ENCODE measurements around the gene JARID2.
"Not testable (repeated sequence)": the region's sequence is repeated elsewhere in the genome, so short reads cannot be mapped to it uniquely, and the experiment has no call there.

JARID2 gene

GRCh38 chr6:15413466-15414234, 167.8 kb downstream of the JARID2 start:
- intact Hi-C loops (cut with DNase I; ENCODE audit: low total_unique reads): no loop called here
- H3K4me3 ChIP-seq: no peak overlapping the region
- no peaks in the 10 kb centered on the region for H3K4me1 ChIP-seq
- no peaks in the 10 kb centered on the region for H3K27me3 ChIP-seq
- peaks cover 0 to 5% (median 0%) of the 10 kb centered on the region in 3 donors for H3K36me3 ChIP-seq
- no peak overlapping the region for H3K27ac ChIP-seq
- TF ChIP-seq, protein P1, sequence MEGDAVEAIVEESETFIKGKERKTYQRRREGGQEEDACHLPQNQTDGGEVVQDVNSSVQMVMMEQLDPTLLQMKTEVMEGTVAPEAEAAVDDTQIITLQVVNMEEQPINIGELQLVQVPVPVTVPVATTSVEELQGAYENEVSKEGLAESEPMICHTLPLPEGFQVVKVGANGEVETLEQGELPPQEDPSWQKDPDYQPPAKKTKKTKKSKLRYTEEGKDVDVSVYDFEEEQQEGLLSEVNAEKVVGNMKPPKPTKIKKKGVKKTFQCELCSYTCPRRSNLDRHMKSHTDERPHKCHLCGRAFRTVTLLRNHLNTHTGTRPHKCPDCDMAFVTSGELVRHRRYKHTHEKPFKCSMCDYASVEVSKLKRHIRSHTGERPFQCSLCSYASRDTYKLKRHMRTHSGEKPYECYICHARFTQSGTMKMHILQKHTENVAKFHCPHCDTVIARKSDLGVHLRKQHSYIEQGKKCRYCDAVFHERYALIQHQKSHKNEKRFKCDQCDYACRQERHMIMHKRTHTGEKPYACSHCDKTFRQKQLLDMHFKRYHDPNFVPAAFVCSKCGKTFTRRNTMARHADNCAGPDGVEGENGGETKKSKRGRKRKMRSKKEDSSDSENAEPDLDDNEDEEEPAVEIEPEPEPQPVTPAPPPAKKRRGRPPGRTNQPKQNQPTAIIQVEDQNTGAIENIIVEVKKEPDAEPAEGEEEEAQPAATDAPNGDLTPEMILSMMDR (IDR thresholded peaks at IDR 0.05): no peak
- no peak for DNase-seq
- H3K9me3 ChIP-seq: peaks cover 0 to 9% (median 3%) of the 10 kb centered on the region in 3 donors

DNA sequence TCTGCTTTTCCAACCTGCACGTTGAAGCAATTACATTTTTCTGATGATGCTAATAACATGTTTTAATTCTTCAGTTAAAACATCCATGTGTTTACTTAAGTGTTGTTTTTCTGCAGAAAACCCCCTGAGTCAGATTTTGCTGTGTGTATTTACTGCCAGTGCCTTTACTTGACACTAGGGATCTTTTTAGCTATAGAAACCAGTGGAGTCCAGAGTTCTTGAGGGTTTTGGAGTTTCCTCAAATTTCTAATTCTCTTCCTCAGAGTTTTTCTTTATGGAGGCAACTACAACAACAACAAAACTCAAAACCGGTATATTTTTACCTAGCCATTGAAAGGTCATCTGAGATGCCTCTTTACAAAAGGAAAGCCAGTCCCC, 168.4 kb downstream of the JARID2 start:
- Histone ChIP-seq H3K4me1 (no peaks in the 10 kb centered on the region), H3K27ac (no peak overlapping the region), H3K27me3 (no peaks in the 10 kb centered on the region), H3K9me3 (peaks cover 0 to 15% (median 5%) of the 10 kb centered on the region in 3 donors), H3K36me3 (peaks cover 0 to 5% (median 0%) of the 10 kb centered on the region in 3 donors), H3K4me3 (no peak overlapping the region)
- TF ChIP-seq, protein P1 (IDR thresholded peaks at IDR 0.05): no peak
- intact Hi-C loops (cut with DNase I; ENCODE audit: low total_unique reads): no loop called here
- no peak for DNase-seq

DNA sequence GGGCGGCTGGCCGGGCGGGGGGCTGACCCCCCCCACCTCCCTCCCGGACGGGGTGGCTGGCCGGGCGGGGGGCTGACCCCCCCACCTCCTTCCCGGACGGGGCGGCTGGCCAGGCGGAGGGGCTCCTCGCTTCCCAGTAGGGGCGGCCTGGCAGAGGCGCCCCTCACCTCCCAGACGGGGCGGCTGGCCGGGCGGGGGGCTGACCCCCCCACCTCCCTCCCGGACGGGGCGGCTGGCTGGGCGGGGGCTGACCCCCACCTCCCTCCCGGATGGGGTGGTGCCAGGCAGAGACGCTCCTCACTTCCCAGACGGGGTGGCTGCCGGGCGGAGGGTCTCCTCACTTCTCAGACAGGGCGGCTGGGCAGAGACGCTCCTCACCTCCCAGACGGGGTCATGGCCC, 169.8 kb downstream of the JARID2 start:
- H3K27ac ChIP-seq; H3K27me3 ChIP-seq; H3K4me1 ChIP-seq; H3K36me3 ChIP-seq; intact Hi-C loops (cut with DNase I; ENCODE audit: low total_unique reads); DNase-seq; H3K4me3 ChIP-seq: not testable (repeated sequence)
- peaks cover 0 to 25% (median 9%) of the 10 kb centered on the region in 3 donors for H3K9me3 ChIP-seq

GRCh38 chr6:15416932-15417509, 171.2 kb downstream of the JARID2 start:
- intact Hi-C loops (cut with DNase I; ENCODE audit: low total_unique reads): no loop called here
- TF ChIP-seq, protein P1 (IDR thresholded peaks at IDR 0.05): no peak
- H3K36me3 ChIP-seq: peaks cover 0 to 5% (median 3%) of the 10 kb centered on the region in 3 donors
- no peak for DNase-seq
- no peaks in the 10 kb centered on the region for H3K27me3 ChIP-seq
- H3K4me1 ChIP-seq: no peaks in the 10 kb centered on the region
- no peak overlapping the region for H3K27ac ChIP-seq
- H3K9me3 ChIP-seq: peaks cover 0 to 25% (median 9%) of the 10 kb centered on the region in 3 donors
- H3K4me3 ChIP-seq: no peak overlapping the region

DNA sequence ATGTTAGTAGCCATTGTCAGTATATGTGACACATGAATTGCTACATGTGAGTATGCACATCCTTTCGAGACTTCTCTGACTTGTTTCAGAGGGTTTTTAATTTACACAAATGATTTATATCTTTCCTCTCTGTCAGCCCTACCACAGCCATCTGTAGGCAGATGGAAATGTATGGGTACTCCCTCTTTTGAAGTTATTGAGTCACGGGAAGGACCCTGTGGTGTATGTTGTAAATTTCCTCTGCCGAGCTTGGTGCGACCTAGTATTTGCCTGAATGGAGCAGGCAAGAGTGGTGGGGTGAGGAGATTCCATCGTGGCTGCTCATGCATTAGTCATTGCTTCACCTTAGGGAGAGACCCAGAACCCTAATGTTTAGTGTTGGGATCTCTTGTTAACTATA, 171.9 kb downstream of the JARID2 start:
- intact Hi-C loops (cut with DNase I; ENCODE audit: low total_unique reads): no loop called here
- peaks cover 0 to 5% (median 3%) of the 10 kb centered on the region in 3 donors for H3K36me3 ChIP-seq
- H3K27ac ChIP-seq: no peak overlapping the region
- no peaks in the 10 kb centered on the region for H3K4me1 ChIP-seq
- TF ChIP-seq, protein P1 (IDR thresholded peaks at IDR 0.05): no peak
- no peaks in the 10 kb centered on the region for H3K27me3 ChIP-seq
- no peak overlapping the region for H3K4me3 ChIP-seq
- DNase-seq: no peak
- peaks cover 0 to 25% (median 9%) of the 10 kb centered on the region in 3 donors for H3K9me3 ChIP-seq

DNA sequence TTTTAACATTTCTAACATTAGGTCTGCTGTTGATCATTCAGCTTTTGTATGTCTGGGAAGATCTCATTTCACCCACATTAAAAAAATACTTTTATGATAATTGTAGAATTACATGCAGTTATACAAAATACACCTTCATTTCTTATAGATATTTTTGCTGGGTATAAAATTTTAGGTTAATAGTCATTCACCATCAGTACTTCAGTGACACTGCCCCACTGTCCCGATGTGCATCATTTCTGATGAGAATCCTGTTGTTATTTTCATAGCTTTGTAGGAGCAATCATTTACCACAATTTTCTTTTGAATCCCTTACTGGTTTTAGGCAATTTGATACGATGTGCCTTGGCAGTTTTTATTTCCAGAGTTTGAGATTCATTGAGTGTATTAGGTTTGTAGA, 173.6 kb downstream of the JARID2 start:
- DNase-seq: no peak
- Histone ChIP-seq H3K36me3 (peaks cover 0 to 5% (median 3%) of the 10 kb centered on the region in 3 donors), H3K9me3 (peaks cover 0 to 25% (median 9%) of the 10 kb centered on the region in 3 donors), H3K4me3 (no peak overlapping the region), H3K27me3 (no peaks in the 10 kb centered on the region), H3K27ac (no peak overlapping the region), H3K4me1 (no peaks in the 10 kb centered on the region)
- intact Hi-C loops (cut with DNase I; ENCODE audit: low total_unique reads): no loop called here
- TF ChIP-seq, protein P1 (IDR thresholded peaks at IDR 0.05): no peak

Data from tibial artery (tissue), 4 donors.